GM06990 (cell line): ENCODE results near the gene PRKD1.
"Not testable (repeated sequence)": the region's sequence is repeated elsewhere in the genome, so short reads cannot be mapped to it uniquely, and the experiment has no call there.

ENCODE experiments used
- DNase-seq: peaks from one replicate; pipeline ENCODE4 v3.0.0-alpha.2; 2011; ENCODE audit not compliant: insufficient read length; ENCODE audit errors: extremely low read depth
- H3K27me3 ChIP-seq: replicated peaks from 2 replicates; pipeline ENCODE4 v1.6.0; 2011; ENCODE audit warnings: low read length; ENCODE audit not compliant: control insufficient read depth, insufficient read depth
- H3K36me3 ChIP-seq: 2 replicates; pipeline ENCODE4 v1.5.1; 2011; ENCODE audit warnings: low read length; ENCODE audit not compliant: control insufficient read depth, insufficient read depth
- H3K4me3 ChIP-seq: replicated peaks from 2 replicates; pipeline ENCODE4 v1.5.1; 2011; ENCODE audit warnings: low read depth, mild to moderate bottlenecking, control low read depth, low read length
- CTCF ChIP-seq: IDR thresholded peaks from 2 replicates; pipeline ENCODE4 v1.5.1; 2011; ENCODE audit warnings: low read length, control low read depth, mild to moderate bottlenecking, inconsistent platforms; ENCODE audit not compliant: insufficient read depth, poor library complexity, severe bottlenecking

Gene PRKD1

GRCh38 chr14:29856516-29856915, 71.1 kb downstream of the PRKD1 start:
- no peak for DNase-seq

GRCh38 chr14:29853691-29854090, 74.0 kb downstream of the PRKD1 start:
- not testable (repeated sequence) for H3K27me3 ChIP-seq, H3K4me3 ChIP-seq, H3K36me3 ChIP-seq, DNase-seq

More at GRCh38 chr14:29856516-29856915, 71.1 kb downstream of the PRKD1 start:
- H3K4me3 ChIP-seq: no peak overlapping the region
- TF ChIP-seq CTCF: no peak
- no peaks in the 10 kb centered on the region for H3K27me3 ChIP-seq
- no peaks in the 10 kb centered on the region for H3K36me3 ChIP-seq

- Histone ChIP-seq H3K27me3 (no peaks in the 10 kb centered on the region), H3K36me3 (no peaks in the 10 kb centered on the region), H3K4me3 (no peak overlapping the region)
- TF ChIP-seq CTCF: no peak
- no peak for DNase-seq
These were observed 74.4 kb downstream of the PRKD1 start for GRCh38 chr14:29853272-29853671.

- TF ChIP-seq CTCF: no peak
- Histone ChIP-seq H3K4me3 (no peak overlapping the region), H3K27me3 (no peaks in the 10 kb centered on the region), H3K36me3 (no peaks in the 10 kb centered on the region)
- no peak for DNase-seq
These were observed 76.2 kb downstream of the PRKD1 start for GRCh38 chr14:29851397-29851796.

- no peak for TF ChIP-seq CTCF
- no peak for DNase-seq
These were observed 80.6 kb downstream of the PRKD1 start for GRCh38 chr14:29847056-29847380.

GRCh38 chr14:29846339-29847055, 81.2 kb downstream of the PRKD1 start:
- no peak overlapping the region for H3K4me3 ChIP-seq
- no peaks in the 10 kb centered on the region for H3K27me3 ChIP-seq
- no peak for TF ChIP-seq CTCF
- no peak for DNase-seq
- H3K36me3 ChIP-seq: no peaks in the 10 kb centered on the region

More at GRCh38 chr14:29847056-29847380, 80.6 kb downstream of the PRKD1 start:
- H3K4me3 ChIP-seq: no peak overlapping the region
- no peaks in the 10 kb centered on the region for H3K36me3 ChIP-seq
- no peaks in the 10 kb centered on the region for H3K27me3 ChIP-seq
